BJ (cell line): ENCODE data around the gene TMEM201. TPM values are rescaled to one million over a fixed set of nuclear protein-coding genes. Genes with fewer than 3 reads are reported as not detected.

ENCODE experiments used
- CTCF ChIA-PET: fragments of 350-600 bp; formaldehyde crosslinking; extraction: SDS; loops from one replicate; lab custom pipeline; 2021; ENCODE audit warnings: antibody characterized with exemption, inconsistent platforms; lab: Yijun Ruan, JAX
- POLR2A ChIA-PET: fragments of 300-600 bp; sonication (Branson Sonifier 250); formaldehyde crosslinking; extraction: SDS; loops from one replicate; lab custom pipeline; 2021; ENCODE audit warnings: antibody characterized with exemption; lab: Charles Lee
- DNase-seq: peaks from one replicate; pipeline ENCODE4 v3.0.0-alpha.2; 2011; ENCODE audit warnings: low read depth
- H3K27me3 ChIP-seq: 2 replicates; pipeline ENCODE4 v1.6.0; 2011; ENCODE audit warnings: low read length; ENCODE audit not compliant: control insufficient read depth, insufficient read depth
- H3K36me3 ChIP-seq: 2 replicates; pipeline ENCODE4 v1.5.1; 2011; ENCODE audit warnings: low read length; ENCODE audit not compliant: control insufficient read depth, insufficient read depth
- H3K4me3 ChIP-seq: 2 replicates; pipeline ENCODE4 v1.5.1; 2011; ENCODE audit warnings: low read depth, mild to moderate bottlenecking, control low read depth, low read length
- CTCF ChIP-seq: IDR thresholded peaks from 2 replicates; pipeline ENCODE4 v1.5.1; 2011; ENCODE audit warnings: low read depth, mild to moderate bottlenecking, control low read depth, inconsistent platforms, low read length, moderate library complexity; ENCODE audit not compliant: insufficient read depth
- polyA plus RNA-seq: library from polyadenylated mRNA; depleted of rRNA; stranded (reverse); fragments of >200 nt; gene quantifications from 2 replicates; pipeline ENCODE4 v1.2.3, GENCODE V29; 2011

Gene TMEM201
- polyA plus RNA-seq, 1 experiment, result 2.9 TPM

GRCh38 chr1:9631613-9632012 lies 42.9 kb downstream of the TMEM201 start:
- ChIA-PET CTCF (interaction anchor here (0.9 to 1.5 kb wide), 4 partner anchors 37 to 236 kb away, joined by 3 to 8 read pairs (median 4); no protein-coding TSS in a partner anchor), POLR2A (no interaction called here)
- no peak for TF ChIP-seq CTCF
- Histone ChIP-seq H3K27me3 (no peaks in the 10 kb centered on the region; the same call in 1 of the 2 replicates), H3K4me3 (no peak overlapping the region), H3K36me3 (no peaks in the 10 kb centered on the region)
- no peak for DNase-seq

GRCh38 chr1:9633493-9633892 lies 44.8 kb downstream of the TMEM201 start:
- no peak overlapping the region for H3K4me3 ChIP-seq
- no peak for TF ChIP-seq CTCF
- no peaks in the 10 kb centered on the region; the same call in 1 of the 2 replicates for H3K27me3 ChIP-seq
- CTCF ChIA-PET, result no interaction called here
- H3K36me3 ChIP-seq, result no peaks in the 10 kb centered on the region
- DNase-seq, result no peak
- POLR2A ChIA-PET, result no interaction called here

- DNase-seq, result no peak
- ChIA-PET CTCF (interaction anchor here (1.1 to 5.8 kb wide), 2 partner anchors 7 to 11 kb away, joined by 5 to 33 read pairs; no protein-coding TSS in a partner anchor), POLR2A (no interaction called here)
- no peaks in the 10 kb centered on the region for H3K36me3 ChIP-seq
- no peak for TF ChIP-seq CTCF
- no peaks in the 10 kb centered on the region; the same call in 1 of the 2 replicates for H3K27me3 ChIP-seq
- H3K4me3 ChIP-seq, result no peak overlapping the region
These were observed 45.9 kb downstream of the TMEM201 start for GRCh38 chr1:9634582-9634981.

- ChIA-PET CTCF (interaction anchor here (5.8 kb wide), 1 partner anchor 12 kb away, joined by 33 read pairs; no protein-coding TSS in a partner anchor), POLR2A (interaction anchor here (0.5 kb wide), 1 partner anchor 12 kb away, joined by 5 read pairs; the partner anchor contains the start of gene PIK3CD)
- no peak for TF ChIP-seq CTCF
- Histone ChIP-seq H3K36me3 (no peaks in the 10 kb centered on the region), H3K27me3 (peaks cover 4% of the 10 kb centered on the region), H3K4me3 (no peak overlapping the region)
- DNase-seq, result no peak
These were observed 50.5 kb downstream of the TMEM201 start for GRCh38 chr1:9639227-9639626.

GRCh38 chr1:9643351-9644256 lies 54.9 kb downstream of the TMEM201 start:
- no peak for TF ChIP-seq CTCF
- H3K27me3 ChIP-seq, result peaks cover 4% of the 10 kb centered on the region
- CTCF ChIA-PET, result interaction anchor here (1.3 to 1.6 kb wide), 2 partner anchors 17 to 223 kb away, joined by 3 to 5 read pairs; no protein-coding TSS in a partner anchor
- POLR2A ChIA-PET, result no interaction called here
- no peaks in the 10 kb centered on the region for H3K36me3 ChIP-seq
- no peak overlapping the region for H3K4me3 ChIP-seq
- DNase-seq, result no peak
